ENCODE measurements around the gene LRSAM1.

The LRSAM1 gene

DNA sequence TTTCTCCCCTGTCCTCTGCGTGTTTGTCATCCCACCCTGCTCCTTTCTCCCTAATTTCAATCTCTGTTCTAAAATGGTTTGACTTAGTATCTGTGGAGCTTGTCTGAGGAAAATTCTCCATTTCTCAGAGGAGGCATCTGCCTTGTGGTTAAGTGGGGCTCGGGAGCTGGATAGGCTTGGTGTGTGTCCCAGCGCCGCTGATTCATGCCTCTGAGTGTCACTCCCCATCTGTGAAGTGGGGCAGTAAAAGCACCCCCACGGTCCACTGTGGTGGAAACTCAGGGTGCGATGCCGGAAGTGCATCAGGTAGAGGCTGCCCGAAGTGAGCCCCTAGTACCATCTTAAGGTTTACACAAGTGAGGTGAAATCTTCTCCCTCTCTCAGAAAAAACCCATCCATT is 37.6 kb downstream of the LRSAM1 start:
- no peak for TF ChIP-seq EGR1 (IDR thresholded peaks at IDR 0.05)
- TF ChIP-seq TEAD4 (IDR thresholded peaks at IDR 0.05), result no peak
- TF ChIP-seq TAF1 (IDR thresholded peaks at IDR 0.05; ENCODE audit: low read depth), result no peak
- TF ChIP-seq EP300 (IDR thresholded peaks at IDR 0.05; ENCODE audit: borderline replicate concordance), result no peak
- TF ChIP-seq ZBTB7A (IDR thresholded peaks at IDR 0.05; ENCODE audit: low read depth), result no peak
- TF ChIP-seq YY1 (IDR thresholded peaks at IDR 0.05; ENCODE audit: low read depth), result no peak
- TF ChIP-seq NFIC (IDR thresholded peaks at IDR 0.05), result no peak
- TF ChIP-seq FOXM1 (IDR thresholded peaks at IDR 0.05; ENCODE audit: borderline replicate concordance, low read depth), result no peak
- TF ChIP-seq RAD21 (IDR thresholded peaks at IDR 0.05; ENCODE audit: low read depth), result no peak
- TF ChIP-seq MAX (IDR thresholded peaks at IDR 0.05), result no peak
- TF ChIP-seq TCF12 (IDR thresholded peaks at IDR 0.05; ENCODE audit: low read depth), result no peak
- no peak for TF ChIP-seq CREB1 (IDR thresholded peaks at IDR 0.05; ENCODE audit: low read depth)
- TF ChIP-seq, protein P1, sequence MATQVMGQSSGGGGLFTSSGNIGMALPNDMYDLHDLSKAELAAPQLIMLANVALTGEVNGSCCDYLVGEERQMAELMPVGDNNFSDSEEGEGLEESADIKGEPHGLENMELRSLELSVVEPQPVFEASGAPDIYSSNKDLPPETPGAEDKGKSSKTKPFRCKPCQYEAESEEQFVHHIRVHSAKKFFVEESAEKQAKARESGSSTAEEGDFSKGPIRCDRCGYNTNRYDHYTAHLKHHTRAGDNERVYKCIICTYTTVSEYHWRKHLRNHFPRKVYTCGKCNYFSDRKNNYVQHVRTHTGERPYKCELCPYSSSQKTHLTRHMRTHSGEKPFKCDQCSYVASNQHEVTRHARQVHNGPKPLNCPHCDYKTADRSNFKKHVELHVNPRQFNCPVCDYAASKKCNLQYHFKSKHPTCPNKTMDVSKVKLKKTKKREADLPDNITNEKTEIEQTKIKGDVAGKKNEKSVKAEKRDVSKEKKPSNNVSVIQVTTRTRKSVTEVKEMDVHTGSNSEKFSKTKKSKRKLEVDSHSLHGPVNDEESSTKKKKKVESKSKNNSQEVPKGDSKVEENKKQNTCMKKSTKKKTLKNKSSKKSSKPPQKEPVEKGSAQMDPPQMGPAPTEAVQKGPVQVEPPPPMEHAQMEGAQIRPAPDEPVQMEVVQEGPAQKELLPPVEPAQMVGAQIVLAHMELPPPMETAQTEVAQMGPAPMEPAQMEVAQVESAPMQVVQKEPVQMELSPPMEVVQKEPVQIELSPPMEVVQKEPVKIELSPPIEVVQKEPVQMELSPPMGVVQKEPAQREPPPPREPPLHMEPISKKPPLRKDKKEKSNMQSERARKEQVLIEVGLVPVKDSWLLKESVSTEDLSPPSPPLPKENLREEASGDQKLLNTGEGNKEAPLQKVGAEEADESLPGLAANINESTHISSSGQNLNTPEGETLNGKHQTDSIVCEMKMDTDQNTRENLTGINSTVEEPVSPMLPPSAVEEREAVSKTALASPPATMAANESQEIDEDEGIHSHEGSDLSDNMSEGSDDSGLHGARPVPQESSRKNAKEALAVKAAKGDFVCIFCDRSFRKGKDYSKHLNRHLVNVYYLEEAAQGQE (IDR thresholded peaks at IDR 0.05; ENCODE audit: low read depth), result no peak
- TF ChIP-seq USF1 (IDR thresholded peaks at IDR 0.05), result no peak
- TF ChIP-seq CEBPB (IDR thresholded peaks at IDR 0.05), result no peak

DNA sequence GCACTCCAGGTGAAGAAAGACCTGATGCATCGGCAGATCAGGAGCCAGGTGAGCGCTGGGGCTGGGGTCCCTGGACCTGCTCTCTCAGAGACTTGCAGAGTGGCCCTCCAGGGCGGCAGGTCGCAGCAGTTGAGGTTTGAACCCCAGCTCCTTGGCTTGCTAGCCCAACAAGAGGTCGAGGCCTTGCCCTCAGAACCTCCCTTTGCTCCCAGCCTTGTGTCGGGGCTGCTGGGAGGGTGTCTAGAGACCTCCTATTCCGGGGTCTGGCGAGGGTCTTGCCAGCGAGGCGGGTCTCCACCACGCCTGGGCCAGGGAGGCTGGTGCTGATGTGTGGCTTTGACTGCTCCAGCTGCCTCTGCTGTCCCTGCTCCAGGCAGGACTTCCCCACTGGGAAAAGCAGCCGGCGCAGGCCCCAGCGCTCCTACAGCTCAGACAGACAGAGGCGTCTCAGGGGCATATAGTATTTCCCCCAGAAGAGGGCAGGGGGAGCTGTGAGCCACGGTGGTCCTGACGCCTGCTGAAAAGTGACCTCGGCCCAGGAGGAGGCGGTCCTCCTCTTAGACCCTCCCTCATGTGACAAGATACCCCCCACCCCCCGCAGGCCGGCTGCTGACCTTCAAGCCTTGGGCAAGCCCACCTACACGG is 38.3 kb downstream of the LRSAM1 start:
- no peak for TF ChIP-seq TAF1 (IDR thresholded peaks at IDR 0.05; ENCODE audit: low read depth)
- TF ChIP-seq TCF12 (IDR thresholded peaks at IDR 0.05; ENCODE audit: low read depth), result no peak
- TF ChIP-seq TEAD4 (IDR thresholded peaks at IDR 0.05), result no peak
- TF ChIP-seq RAD21 (IDR thresholded peaks at IDR 0.05; ENCODE audit: low read depth), result no peak
- no peak for TF ChIP-seq CREB1 (IDR thresholded peaks at IDR 0.05; ENCODE audit: low read depth)
- no peak for TF ChIP-seq USF1 (IDR thresholded peaks at IDR 0.05)
- no peak for TF ChIP-seq NFIC (IDR thresholded peaks at IDR 0.05)
- TF ChIP-seq MAX (IDR thresholded peaks at IDR 0.05), result no peak
- TF ChIP-seq CEBPB (IDR thresholded peaks at IDR 0.05), result no peak
- TF ChIP-seq YY1 (IDR thresholded peaks at IDR 0.05; ENCODE audit: low read depth), result no peak
- TF ChIP-seq FOXM1 (IDR thresholded peaks at IDR 0.05; ENCODE audit: borderline replicate concordance, low read depth), result no peak
- no peak for TF ChIP-seq ZBTB7A (IDR thresholded peaks at IDR 0.05; ENCODE audit: low read depth)
- no peak for TF ChIP-seq EP300 (IDR thresholded peaks at IDR 0.05; ENCODE audit: borderline replicate concordance)

- TF ChIP-seq USF1 (IDR thresholded peaks at IDR 0.05) (no peak), TCF12 (IDR thresholded peaks at IDR 0.05; ENCODE audit: low read depth) (no peak), MAX (IDR thresholded peaks at IDR 0.05) (no peak), CEBPB (IDR thresholded peaks at IDR 0.05) (no peak), ZBTB7A (IDR thresholded peaks at IDR 0.05; ENCODE audit: low read depth) (no peak), NFIC (IDR thresholded peaks at IDR 0.05) (no peak), TAF1 (IDR thresholded peaks at IDR 0.05; ENCODE audit: low read depth) (no peak), FOXM1 (IDR thresholded peaks at IDR 0.05; ENCODE audit: borderline replicate concordance, low read depth) (no peak), EP300 (IDR thresholded peaks at IDR 0.05; ENCODE audit: borderline replicate concordance) (no peak), YY1 (IDR thresholded peaks at IDR 0.05; ENCODE audit: low read depth) (no peak), EGR1 (IDR thresholded peaks at IDR 0.05) (no peak), TEAD4 (IDR thresholded peaks at IDR 0.05) (no peak), RAD21 (IDR thresholded peaks at IDR 0.05; ENCODE audit: low read depth) (no peak), CREB1 (IDR thresholded peaks at IDR 0.05; ENCODE audit: low read depth) (no peak)
- TF ChIP-seq, protein P1 (IDR thresholded peaks at IDR 0.05; ENCODE audit: low read depth), result no peak
Observed at GRCh38 chr9:127490535-127491230, 39.4 kb downstream of the LRSAM1 start.

DNA sequence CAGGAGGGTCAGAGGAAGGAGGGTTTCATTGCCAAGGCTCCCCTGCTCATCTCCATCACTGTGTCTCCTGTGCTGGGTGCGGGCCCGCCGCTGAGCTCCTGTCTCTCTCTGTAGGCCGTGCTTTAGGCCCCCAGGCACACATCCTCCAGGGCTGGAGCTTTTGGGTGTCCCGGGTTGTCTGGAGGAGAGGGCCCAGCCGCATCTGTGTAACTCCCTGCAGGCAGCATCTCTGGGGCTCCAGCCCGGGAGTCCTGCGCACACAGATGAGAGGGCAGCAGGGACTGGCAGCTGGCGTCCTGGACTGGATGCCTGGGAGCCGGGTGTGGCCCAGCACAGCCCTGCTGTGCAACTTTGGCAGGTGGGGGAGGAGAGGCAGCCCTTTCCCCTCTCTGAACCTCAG is 40.2 kb downstream of the LRSAM1 start:
- TF ChIP-seq CREB1 (IDR thresholded peaks at IDR 0.05; ENCODE audit: low read depth), result no peak
- no peak for TF ChIP-seq TEAD4 (IDR thresholded peaks at IDR 0.05)
- TF ChIP-seq EP300 (IDR thresholded peaks at IDR 0.05; ENCODE audit: borderline replicate concordance), result no peak
- TF ChIP-seq CEBPB (IDR thresholded peaks at IDR 0.05), result no peak
- TF ChIP-seq RAD21 (IDR thresholded peaks at IDR 0.05; ENCODE audit: low read depth), result no peak
- no peak for TF ChIP-seq EGR1 (IDR thresholded peaks at IDR 0.05)
- no peak for TF ChIP-seq NFIC (IDR thresholded peaks at IDR 0.05)
- no peak for TF ChIP-seq MAX (IDR thresholded peaks at IDR 0.05)
- no peak for TF ChIP-seq USF1 (IDR thresholded peaks at IDR 0.05)
- no peak for TF ChIP-seq ZBTB7A (IDR thresholded peaks at IDR 0.05; ENCODE audit: low read depth)
- no peak for TF ChIP-seq TCF12 (IDR thresholded peaks at IDR 0.05; ENCODE audit: low read depth)
- TF ChIP-seq, protein P1 (IDR thresholded peaks at IDR 0.05; ENCODE audit: low read depth), result no peak
- no peak for TF ChIP-seq FOXM1 (IDR thresholded peaks at IDR 0.05; ENCODE audit: borderline replicate concordance, low read depth)
- TF ChIP-seq TAF1 (IDR thresholded peaks at IDR 0.05; ENCODE audit: low read depth), result no peak
- no peak for TF ChIP-seq YY1 (IDR thresholded peaks at IDR 0.05; ENCODE audit: low read depth)
